Activated T-cell treated with anti-CD3 and anti-CD28 coated beads, Interleukin-2, amount 50 U/mL, for 24 hours (primary cell): ENCODE data around the gene HBS1L.

Experiments used
- DNase-seq: peaks from one replicate; pipeline ENCODE4 v3.0.0-alpha.2; 2020
- H3K27ac Mint-ChIP-seq: 2 replicates; pipeline ENCODE4 v1.8.0; 2020; ENCODE audit warnings: mild to moderate bottlenecking, mixed read lengths
- H3K27me3 Mint-ChIP-seq: 2 replicates; pipeline ENCODE4 v1.8.0; 2020; ENCODE audit warnings: mixed read lengths
- H3K36me3 Mint-ChIP-seq: 2 replicates; pipeline ENCODE4 v1.8.0; 2020; ENCODE audit warnings: low read depth, mixed read lengths
- H3K4me1 Mint-ChIP-seq: 2 replicates; pipeline ENCODE4 v1.8.0; 2020; ENCODE audit warnings: low read depth, mixed read lengths
- H3K4me3 Mint-ChIP-seq: 2 replicates; pipeline ENCODE4 v1.8.0; 2020; ENCODE audit warnings: mild to moderate bottlenecking, moderate library complexity, mixed read lengths
- H3K9me3 Mint-ChIP-seq: 2 replicates; pipeline ENCODE4 v1.8.0; 2020; ENCODE audit warnings: mixed read lengths

HBS1L gene

GRCh38 chr6:134983823-134984222, 70.8 kb downstream of the HBS1L start:
- Mint-ChIP-seq H3K9me3 (no peaks in the 10 kb centered on the region), H3K4me1 (peaks cover 46% of the 10 kb centered on the region), H3K36me3 (peaks cover 74% of the 10 kb centered on the region), H3K27me3 (no peaks in the 10 kb centered on the region), H3K4me3 (no peak overlapping the region), H3K27ac (peak overlapping the region; percentile 6)
- DNase-seq: no peak

GRCh38 chr6:134982161-134982560, 72.5 kb downstream of the HBS1L start:
- peaks cover 53% of the 10 kb centered on the region for H3K4me1 Mint-ChIP-seq
- no peak overlapping the region for H3K27ac Mint-ChIP-seq

GRCh38 chr6:134980846-134981245, 73.8 kb downstream of the HBS1L start:
- Mint-ChIP-seq H3K27me3 (no peaks in the 10 kb centered on the region), H3K4me3 (peak overlapping the region; percentile 23), H3K36me3 (peaks cover 83% of the 10 kb centered on the region), H3K4me1 (peaks cover 55% of the 10 kb centered on the region), H3K9me3 (no peaks in the 10 kb centered on the region), H3K27ac (peak overlapping the region; percentile 85)
- no peak for DNase-seq

More at GRCh38 chr6:134982161-134982560, 72.5 kb downstream of the HBS1L start:
- Mint-ChIP-seq H3K27me3 (no peaks in the 10 kb centered on the region), H3K4me3 (no peak overlapping the region), H3K36me3 (peaks cover 76% of the 10 kb centered on the region), H3K9me3 (no peaks in the 10 kb centered on the region)
- no peak for DNase-seq

GRCh38 chr6:134979142-134979541, 75.5 kb downstream of the HBS1L start:
- H3K36me3 Mint-ChIP-seq: peaks cover 87% of the 10 kb centered on the region
- DNase-seq: peak; percentile 58
- peaks cover 59% of the 10 kb centered on the region for H3K4me1 Mint-ChIP-seq
- no peaks in the 10 kb centered on the region for H3K9me3 Mint-ChIP-seq
- H3K27ac Mint-ChIP-seq: peak overlapping the region; percentile 89
- H3K4me3 Mint-ChIP-seq: peak overlapping the region; percentile 38
- H3K27me3 Mint-ChIP-seq: no peaks in the 10 kb centered on the region

GRCh38 chr6:134974370-134974769, 80.3 kb downstream of the HBS1L start:
- Mint-ChIP-seq H3K27ac (no peak overlapping the region), H3K4me1 (peaks cover 22% of the 10 kb centered on the region), H3K27me3 (no peaks in the 10 kb centered on the region), H3K4me3 (no peak overlapping the region), H3K36me3 (peaks cover 85% of the 10 kb centered on the region), H3K9me3 (no peaks in the 10 kb centered on the region)
- DNase-seq: no peak

- no peaks in the 10 kb centered on the region for H3K9me3 Mint-ChIP-seq
- H3K27ac Mint-ChIP-seq: peak overlapping the region; percentile 35
Observed at GRCh38 chr6:134967711-134968110, 86.9 kb downstream of the HBS1L start.

GRCh38 chr6:134964451-134965203, 90.0 kb downstream of the HBS1L start:
- no peak overlapping the region for H3K27ac Mint-ChIP-seq
- DNase-seq: no peak
- H3K27me3 Mint-ChIP-seq: no peaks in the 10 kb centered on the region
- no peak overlapping the region for H3K4me3 Mint-ChIP-seq
- H3K36me3 Mint-ChIP-seq: peaks cover 88% of the 10 kb centered on the region
- H3K9me3 Mint-ChIP-seq: peaks cover 4% of the 10 kb centered on the region
- H3K4me1 Mint-ChIP-seq: peaks cover 14% of the 10 kb centered on the region

More at GRCh38 chr6:134967711-134968110, 86.9 kb downstream of the HBS1L start:
- Mint-ChIP-seq H3K4me3 (no peak overlapping the region), H3K36me3 (peaks cover 83% of the 10 kb centered on the region), H3K4me1 (peaks cover 6% of the 10 kb centered on the region), H3K27me3 (no peaks in the 10 kb centered on the region)
- no peak for DNase-seq

GRCh38 chr6:134962421-134962820, 92.2 kb downstream of the HBS1L start:
- H3K27me3 Mint-ChIP-seq: no peaks in the 10 kb centered on the region
- H3K27ac Mint-ChIP-seq: no peak overlapping the region
- no peak overlapping the region for H3K4me3 Mint-ChIP-seq
- no peak for DNase-seq
- H3K36me3 Mint-ChIP-seq: peaks cover 82% of the 10 kb centered on the region
- peaks cover 7% of the 10 kb centered on the region for H3K9me3 Mint-ChIP-seq
- peaks cover 11% of the 10 kb centered on the region for H3K4me1 Mint-ChIP-seq

- no peak for DNase-seq
- H3K4me3 Mint-ChIP-seq: no peak overlapping the region
- no peaks in the 10 kb centered on the region for H3K27me3 Mint-ChIP-seq
- no peak overlapping the region for H3K27ac Mint-ChIP-seq
- H3K9me3 Mint-ChIP-seq: peaks cover 7% of the 10 kb centered on the region
- H3K36me3 Mint-ChIP-seq: peaks cover 73% of the 10 kb centered on the region
- H3K4me1 Mint-ChIP-seq: peaks cover 20% of the 10 kb centered on the region
Observed at GRCh38 chr6:134961366-134961765, 93.3 kb downstream of the HBS1L start.

- peaks cover 7% of the 10 kb centered on the region for H3K9me3 Mint-ChIP-seq
- no peaks in the 10 kb centered on the region for H3K27me3 Mint-ChIP-seq
- peaks cover 57% of the 10 kb centered on the region for H3K36me3 Mint-ChIP-seq
- H3K4me1 Mint-ChIP-seq: peaks cover 31% of the 10 kb centered on the region
- H3K4me3 Mint-ChIP-seq: no peak overlapping the region
- H3K27ac Mint-ChIP-seq: no peak overlapping the region
- no peak for DNase-seq
Observed at GRCh38 chr6:134959603-134960002, 95.0 kb downstream of the HBS1L start.

GRCh38 chr6:134956676-134957075, 97.9 kb downstream of the HBS1L start:
- no peaks in the 10 kb centered on the region for H3K27me3 Mint-ChIP-seq
- H3K4me3 Mint-ChIP-seq: no peak overlapping the region
- peaks cover 31% of the 10 kb centered on the region for H3K36me3 Mint-ChIP-seq
- peaks cover 29% of the 10 kb centered on the region for H3K4me1 Mint-ChIP-seq
- peak overlapping the region; percentile 58 for H3K27ac Mint-ChIP-seq
- no peak for DNase-seq
- H3K9me3 Mint-ChIP-seq: peaks cover 7% of the 10 kb centered on the region

- peak overlapping the region; percentile 58 for H3K27ac Mint-ChIP-seq
- no peak overlapping the region for H3K4me3 Mint-ChIP-seq
- peaks cover 23% of the 10 kb centered on the region for H3K4me1 Mint-ChIP-seq
- peaks cover 25% of the 10 kb centered on the region for H3K36me3 Mint-ChIP-seq
- no peak for DNase-seq
- H3K9me3 Mint-ChIP-seq: peaks cover 7% of the 10 kb centered on the region
- H3K27me3 Mint-ChIP-seq: no peaks in the 10 kb centered on the region
Observed at GRCh38 chr6:134956032-134956431, 98.6 kb downstream of the HBS1L start.

- Mint-ChIP-seq H3K36me3 (peaks cover 11% of the 10 kb centered on the region), H3K27me3 (no peaks in the 10 kb centered on the region), H3K4me1 (peaks cover 23% of the 10 kb centered on the region), H3K27ac (no peak overlapping the region), H3K4me3 (no peak overlapping the region), H3K9me3 (peaks cover under 1% of the 10 kb centered on the region)
- no peak for DNase-seq
Observed at GRCh38 chr6:134954272-134955000, 100.2 kb downstream of the HBS1L start.

- H3K27me3 Mint-ChIP-seq: no peaks in the 10 kb centered on the region
- no peak overlapping the region for H3K27ac Mint-ChIP-seq
- no peak overlapping the region for H3K4me3 Mint-ChIP-seq
- H3K36me3 Mint-ChIP-seq: no peaks in the 10 kb centered on the region
- peaks cover 14% of the 10 kb centered on the region for H3K4me1 Mint-ChIP-seq
- no peak for DNase-seq
- no peaks in the 10 kb centered on the region for H3K9me3 Mint-ChIP-seq
Observed at GRCh38 chr6:134951494-134952263, 102.9 kb downstream of the HBS1L start.
